SU-DHL-6 (cell line): Measurements from ENCODE around the gene LCE3B.

Experiments used
- CTCF ChIP-seq: fragments of 200-600 bp; sonication (generic); IDR thresholded peaks from one replicate; pipeline ENCODE4 v1.5.1; 2017; ENCODE audit warnings: antibody characterized with exemption, mild to moderate bottlenecking, low read length, moderate library complexity; ENCODE audit not compliant: insufficient read depth, poor library complexity, severe bottlenecking
- EZH2phosphoT487 ChIP-seq: fragments of 200-600 bp; sonication (generic), shearing (Covaris generic); conservative IDR thresholded peaks from 2 replicates; pipeline ENCODE4 v1.6.1; 2018; ENCODE audit warnings: mild to moderate bottlenecking, antibody characterized with exemption, low read length, moderate library complexity, mixed read lengths

DNA sequence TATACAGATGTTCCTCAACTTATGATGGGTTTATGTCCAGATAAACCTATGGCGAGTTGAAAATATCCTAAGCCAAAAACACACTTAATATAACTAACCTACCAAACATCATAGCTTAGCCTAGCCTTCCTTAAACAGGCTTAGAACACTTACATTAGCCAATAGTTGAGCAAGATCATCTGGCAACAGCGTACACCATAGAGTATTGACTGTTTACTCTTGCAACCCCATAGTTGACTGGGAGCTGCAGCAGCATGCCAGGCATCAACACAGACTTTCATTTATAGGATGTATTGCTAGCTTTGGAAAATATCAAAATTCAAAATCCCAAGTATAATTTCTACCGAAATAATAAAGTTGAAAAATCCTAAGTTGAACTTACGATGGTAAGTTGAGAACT lies 44.1 kb downstream of the LCE3B start:
- TF ChIP-seq CTCF (no peak), EZH2phosphoT487 (no peak)
